GM19452 (cell line): Measurements from ENCODE around the gene RNASE1.
"Not testable (repeated sequence)": the region's sequence is repeated elsewhere in the genome, so short reads cannot be mapped to it uniquely, and the experiment has no call there.

Experiments
- ATAC-seq: cut with Tn5 transposase; IDR thresholded peaks from one replicate; pipeline ENCODE4 v1.9.1; 2021; ENCODE audit not compliant: unreplicated experiment

Gene RNASE1

DNA sequence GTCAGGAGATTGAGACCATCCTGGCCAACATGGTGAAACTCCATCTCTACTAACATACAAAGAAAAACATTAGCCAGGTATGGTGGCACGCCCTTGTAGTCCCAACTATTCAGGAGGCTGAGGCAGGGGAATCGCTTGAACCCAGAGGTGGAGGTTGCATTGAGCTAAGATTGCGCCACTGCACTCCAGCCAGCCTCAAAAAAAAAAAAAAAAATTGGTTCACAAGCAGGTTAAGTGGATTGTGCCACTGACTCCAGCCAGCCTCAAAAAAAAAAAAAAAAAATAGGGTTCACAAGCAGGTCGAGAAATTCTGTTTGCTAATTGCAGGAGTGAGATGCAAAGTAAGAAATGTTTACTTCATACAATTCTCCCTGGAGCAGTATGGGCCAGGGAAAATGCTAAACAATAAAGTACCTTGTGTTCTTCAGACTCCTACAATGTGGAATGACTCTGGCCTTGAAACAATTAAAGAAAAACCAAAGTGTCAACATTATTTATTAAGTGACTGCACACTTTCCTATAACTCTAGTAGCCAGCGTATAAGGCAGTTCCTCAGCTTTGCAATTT, 28.3 kb downstream of the RNASE1 start:
- ATAC-seq, result no peak

DNA sequence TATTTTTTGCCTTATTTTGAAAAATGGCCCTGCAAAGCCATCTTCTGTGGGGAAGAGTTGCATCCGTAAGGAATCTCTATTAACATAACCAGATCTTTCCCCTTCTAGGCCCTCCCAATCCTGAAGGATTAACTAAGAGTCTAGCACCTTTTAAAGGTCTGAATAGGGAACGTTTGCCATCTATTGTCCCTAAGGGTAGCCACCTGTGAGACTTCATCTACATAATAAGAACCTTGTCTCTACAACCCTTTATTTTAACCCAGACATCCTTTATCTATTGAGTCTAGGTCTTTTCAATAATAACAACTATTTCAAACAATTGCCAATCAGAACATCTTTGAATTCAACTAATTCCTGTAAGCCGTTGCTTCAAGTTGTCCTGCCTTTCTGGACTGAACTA, 30.0 kb downstream of the RNASE1 start:
- no peak for ATAC-seq

DNA sequence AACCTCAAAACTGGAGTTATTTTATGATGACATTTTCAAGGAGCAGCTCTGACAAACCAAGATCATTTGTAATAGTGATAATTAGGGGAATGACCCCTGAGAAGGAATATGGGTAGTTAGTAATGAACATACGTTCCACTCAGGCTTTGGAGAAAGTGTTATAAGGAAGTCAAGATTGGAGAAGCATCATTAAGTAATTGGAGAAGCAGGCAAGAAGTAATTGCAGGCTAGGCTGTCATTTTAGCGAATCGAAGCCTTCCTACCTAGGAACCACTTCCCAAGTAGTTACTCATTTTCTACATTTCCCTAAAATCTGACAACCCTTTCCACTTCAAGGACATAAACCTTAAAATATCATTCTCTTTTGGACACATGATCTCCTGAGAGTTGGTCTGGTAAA, 33.2 kb downstream of the RNASE1 start:
- no peak for ATAC-seq

DNA sequence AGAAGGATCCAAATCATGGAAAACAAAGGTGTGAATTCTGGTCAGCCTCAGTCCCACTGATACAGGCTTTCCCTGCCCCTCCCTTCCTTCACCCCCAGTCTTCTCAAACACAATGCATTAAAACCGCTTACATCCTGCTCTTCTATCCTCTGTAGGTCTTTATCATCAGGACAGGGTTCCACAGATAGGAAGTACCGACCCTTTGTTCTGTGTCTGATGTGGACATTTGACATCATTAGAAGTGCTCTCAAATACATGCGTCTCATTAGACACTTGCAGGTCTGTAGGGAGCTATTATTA, 34.1 kb downstream of the RNASE1 start:
- no peak for ATAC-seq

DNA sequence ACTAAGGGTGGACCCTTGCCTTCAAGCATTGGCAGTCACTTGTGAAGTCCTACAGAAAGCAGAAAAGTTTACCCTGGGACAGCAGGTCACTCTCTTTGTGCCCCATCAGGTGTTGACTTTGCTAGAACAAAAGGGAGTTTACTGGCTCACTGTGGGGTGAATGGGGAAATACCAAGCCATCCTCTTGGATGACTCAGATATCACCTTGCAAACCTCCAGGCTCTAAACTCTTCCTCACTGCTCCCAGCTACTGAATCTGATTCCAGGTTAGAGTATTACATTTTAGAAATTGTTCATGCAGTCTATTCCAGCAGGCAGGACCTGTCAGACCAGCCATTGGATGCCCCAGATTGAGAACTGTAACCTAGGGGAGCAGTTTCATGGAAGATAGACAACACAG, 41.7 kb downstream of the RNASE1 start:
- ATAC-seq, result no peak

DNA sequence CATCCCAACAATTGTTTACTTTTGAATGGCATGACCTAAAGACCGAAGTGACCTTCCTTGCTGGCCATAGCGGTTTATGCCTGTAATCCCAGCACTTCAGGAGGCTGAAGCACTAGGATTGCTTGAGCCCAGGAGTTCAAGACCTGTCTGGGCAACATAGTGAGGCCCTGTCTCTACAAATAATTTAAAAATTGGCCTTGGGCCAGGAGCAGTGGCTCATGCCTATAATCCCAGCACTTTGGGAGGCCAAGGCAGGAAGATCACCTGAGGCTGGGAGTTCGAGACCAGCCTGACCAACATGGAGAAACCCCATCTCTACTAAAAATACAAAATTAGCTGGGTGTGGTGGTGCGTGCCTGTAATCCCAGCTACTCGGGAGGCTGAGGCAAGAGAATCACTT, 43.2 kb downstream of the RNASE1 start:
- ATAC-seq, result not testable (repeated sequence)

DNA sequence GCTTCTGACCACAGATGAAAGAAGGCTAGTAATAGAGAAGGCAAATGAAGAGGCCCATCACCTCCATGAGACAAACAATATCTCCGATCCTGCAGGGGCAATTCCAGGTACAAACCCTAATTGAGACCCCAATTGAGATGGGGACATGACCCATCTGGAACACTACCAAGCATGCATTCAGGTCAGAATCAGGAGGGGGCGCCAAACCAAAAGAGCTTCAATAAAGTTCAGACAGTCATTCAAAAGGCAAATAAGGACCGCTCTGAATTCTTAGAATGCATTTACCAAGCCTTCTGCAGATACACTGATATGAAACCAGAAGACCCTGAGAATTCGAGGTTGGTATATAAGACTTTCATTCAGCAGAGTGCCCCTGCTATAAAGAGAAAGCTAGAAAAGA, 44.7 kb downstream of the RNASE1 start:
- no peak for ATAC-seq

DNA sequence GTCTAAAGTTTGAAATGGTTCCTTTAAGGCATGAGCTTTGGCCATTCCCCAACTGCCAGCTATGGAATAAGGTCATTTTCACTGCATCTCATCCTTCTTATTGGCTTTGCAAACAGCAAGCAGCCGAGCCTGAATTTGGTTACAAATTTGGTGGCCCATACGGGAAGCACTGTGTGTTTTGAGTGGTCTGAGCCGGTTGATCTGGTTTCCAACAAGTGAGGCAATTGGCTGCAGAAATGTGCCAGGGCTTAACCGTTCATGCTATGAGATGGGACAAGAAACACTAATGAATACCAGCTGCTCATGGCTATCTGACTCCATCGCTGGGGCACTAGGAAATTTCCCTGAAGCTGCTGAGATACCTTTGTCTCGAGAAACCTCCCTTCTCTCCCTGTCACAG, 47.6 kb downstream of the RNASE1 start:
- ATAC-seq, result no peak

DNA sequence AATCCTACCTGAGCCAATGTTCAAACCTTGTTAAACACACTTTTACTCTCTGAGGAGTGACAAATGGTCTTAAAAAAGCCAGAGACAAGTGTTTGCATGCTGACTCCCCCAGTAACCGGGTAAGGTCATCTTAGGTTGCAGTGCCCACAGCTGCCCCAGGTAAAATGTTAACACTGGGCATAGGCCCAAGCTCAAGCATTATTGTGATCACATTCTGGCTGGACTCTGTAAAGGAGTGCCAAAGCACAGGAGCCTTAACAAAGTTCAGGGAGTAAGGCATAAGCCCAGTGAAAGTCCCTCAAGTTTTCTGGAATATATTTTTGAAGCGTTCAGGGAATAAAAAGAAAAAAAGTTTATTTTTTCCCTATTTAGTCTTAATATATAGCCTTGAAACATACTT, 48.3 kb downstream of the RNASE1 start:
- no peak for ATAC-seq

DNA sequence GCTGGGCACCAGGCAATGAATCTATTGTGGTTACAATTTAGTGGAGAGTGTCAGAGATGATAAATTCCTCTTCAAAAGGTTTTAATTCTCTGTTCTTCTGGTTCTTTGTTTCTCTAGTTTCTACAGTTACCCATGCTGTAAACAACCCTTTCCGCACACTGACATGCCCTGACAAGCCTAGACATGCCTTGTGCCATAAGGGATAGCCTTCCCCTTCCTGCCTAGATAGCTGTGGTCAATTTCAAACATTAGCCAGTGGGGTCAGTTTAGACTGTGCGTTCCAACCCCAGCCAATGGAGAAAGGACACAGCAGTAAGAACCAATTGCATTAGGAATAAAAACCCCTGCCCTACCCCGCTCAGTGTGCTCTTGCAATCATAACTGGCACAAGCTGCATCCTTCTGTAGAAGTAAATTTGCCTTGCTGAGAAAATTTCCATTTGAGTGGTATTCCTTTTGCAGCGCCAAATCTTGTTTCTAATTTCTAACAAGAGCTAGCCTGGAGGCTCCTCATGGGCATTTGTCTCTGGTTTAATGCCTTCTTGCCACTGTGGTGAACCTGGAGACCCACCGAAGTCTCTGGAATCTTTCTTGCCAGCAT, 50.6 kb downstream of the RNASE1 start:
- ATAC-seq, result no peak
